ENCODE measurements around the gene NFKB1.

The NFKB1 gene

GRCh38 chr4:102637391-102637790, 136.2 kb downstream of the NFKB1 start:
- Histone ChIP-seq H3K36me3 (ENCODE audit: low read length) (no peaks in the 10 kb centered on the region), H3K27ac (ENCODE audit: low read depth, low read length) (no peak overlapping the region), H3K79me2 (ENCODE audit: insufficient read depth, low read length) (no peaks in the 10 kb centered on the region), H3K9me2 (replicated peaks; ENCODE audit: insufficient read depth, low read length) (no peaks in the 10 kb centered on the region), H3K9me3 (ENCODE audit: insufficient read depth, low read length) (no peaks in the 10 kb centered on the region), H3K4me2 (ENCODE audit: low read depth, low read length, poor library complexity, severe bottlenecking) (no peak overlapping the region), H2AFZ (ENCODE audit: low read depth, low read length, severe bottlenecking) (no peak overlapping the region), H3K9ac (ENCODE audit: low read length) (no peak overlapping the region), H3K27me3 (ENCODE audit: low read length) (no peaks in the 10 kb centered on the region), H3F3A (ENCODE audit: insufficient read depth) (no peaks in the 10 kb centered on the region), H4K20me1 (ENCODE audit: low read depth, low read length) (no peaks in the 10 kb centered on the region), H3K4me3 (ENCODE audit: insufficient read depth, low read length, poor library complexity, severe bottlenecking) (no peak overlapping the region)
- no peak for TF ChIP-seq EZH2phosphoT487 (conservative IDR thresholded peaks at IDR 0.05; ENCODE audit: low read length)
- TF ChIP-seq CTCF (IDR thresholded peaks at IDR 0.05; ENCODE audit: insufficient read depth, low read length, poor library complexity, severe bottlenecking), result no peak

DNA sequence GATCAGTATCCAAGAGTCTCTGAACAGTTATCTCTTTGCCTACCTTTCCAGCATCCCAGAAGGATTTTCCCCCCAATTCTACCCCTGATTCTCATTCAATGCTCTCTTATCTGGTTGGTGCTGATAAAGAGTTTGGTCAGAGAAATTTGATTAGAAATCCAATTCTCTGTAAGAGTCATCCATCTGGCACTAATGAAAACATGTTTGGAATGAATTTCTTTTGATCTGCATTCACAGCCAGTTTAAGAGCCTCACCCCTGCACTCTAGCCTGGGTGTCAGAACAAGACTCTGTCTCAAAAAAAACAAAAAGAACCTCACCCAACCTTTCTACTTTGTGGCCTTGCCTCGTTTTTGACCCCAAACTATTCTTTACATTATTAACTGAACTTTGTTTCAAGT, 137.5 kb downstream of the NFKB1 start:
- Histone ChIP-seq H3K79me2 (ENCODE audit: insufficient read depth, low read length) (no peaks in the 10 kb centered on the region), H3K36me3 (ENCODE audit: low read length) (no peaks in the 10 kb centered on the region)

DNA sequence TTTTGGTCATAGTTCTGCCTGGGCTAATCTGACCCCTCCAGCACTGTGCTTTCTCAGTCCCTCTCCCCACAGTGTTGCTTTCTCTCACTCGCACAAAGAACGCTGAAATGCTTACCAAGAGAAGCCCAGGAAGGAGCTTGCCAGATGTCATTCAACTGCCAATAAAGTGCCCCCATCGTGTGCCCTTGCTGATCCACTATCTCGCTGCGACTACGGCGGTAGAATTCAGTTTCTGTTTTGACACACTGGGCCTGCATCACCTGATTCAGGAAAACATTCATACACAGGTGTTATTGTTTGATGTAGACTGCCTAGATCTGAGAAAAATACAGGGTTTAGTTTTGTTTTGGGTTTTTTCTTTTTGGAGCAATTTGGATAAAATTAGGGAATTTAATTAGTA, 138.4 kb downstream of the NFKB1 start:
- H3F3A ChIP-seq (ENCODE audit: insufficient read depth), result no peaks in the 10 kb centered on the region
- H3K79me2 ChIP-seq (ENCODE audit: insufficient read depth, low read length), result no peaks in the 10 kb centered on the region
- H3K27me3 ChIP-seq (ENCODE audit: low read length), result no peaks in the 10 kb centered on the region
- H3K9me2 ChIP-seq (replicated peaks; ENCODE audit: insufficient read depth, low read length), result no peaks in the 10 kb centered on the region
- no peaks in the 10 kb centered on the region for H3K36me3 ChIP-seq (ENCODE audit: low read length)
- no peak overlapping the region for H3K9ac ChIP-seq (ENCODE audit: low read length)
- H3K9me3 ChIP-seq (ENCODE audit: insufficient read depth, low read length), result no peaks in the 10 kb centered on the region
- no peaks in the 10 kb centered on the region for H4K20me1 ChIP-seq (ENCODE audit: low read depth, low read length)
- no peak overlapping the region for H2AFZ ChIP-seq (ENCODE audit: low read depth, low read length, severe bottlenecking)
- H3K4me3 ChIP-seq (ENCODE audit: insufficient read depth, low read length, poor library complexity, severe bottlenecking), result no peak overlapping the region
- TF ChIP-seq CTCF (IDR thresholded peaks at IDR 0.05; ENCODE audit: insufficient read depth, low read length, poor library complexity, severe bottlenecking), result no peak
- TF ChIP-seq EZH2phosphoT487 (conservative IDR thresholded peaks at IDR 0.05; ENCODE audit: low read length), result no peak
- H3K4me2 ChIP-seq (ENCODE audit: low read depth, low read length, poor library complexity, severe bottlenecking), result no peak overlapping the region
- H3K27ac ChIP-seq (ENCODE audit: low read depth, low read length), result no peak overlapping the region

More for the DNA sequence above, 137.5 kb downstream of the NFKB1 start:
- Histone ChIP-seq H3K9ac (ENCODE audit: low read length) (no peak overlapping the region), H3F3A (ENCODE audit: insufficient read depth) (no peaks in the 10 kb centered on the region), H3K27ac (ENCODE audit: low read depth, low read length) (no peak overlapping the region), H4K20me1 (ENCODE audit: low read depth, low read length) (no peaks in the 10 kb centered on the region), H3K9me2 (replicated peaks; ENCODE audit: insufficient read depth, low read length) (no peaks in the 10 kb centered on the region), H3K4me3 (ENCODE audit: insufficient read depth, low read length, poor library complexity, severe bottlenecking) (no peak overlapping the region), H2AFZ (ENCODE audit: low read depth, low read length, severe bottlenecking) (no peak overlapping the region), H3K4me2 (ENCODE audit: low read depth, low read length, poor library complexity, severe bottlenecking) (no peak overlapping the region), H3K9me3 (ENCODE audit: insufficient read depth, low read length) (no peaks in the 10 kb centered on the region), H3K27me3 (ENCODE audit: low read length) (no peaks in the 10 kb centered on the region)
- TF ChIP-seq CTCF (IDR thresholded peaks at IDR 0.05; ENCODE audit: insufficient read depth, low read length, poor library complexity, severe bottlenecking) (no peak), EZH2phosphoT487 (conservative IDR thresholded peaks at IDR 0.05; ENCODE audit: low read length) (no peak)

Data from SU-DHL-6 (cell line).